HEK293 (cell line): ENCODE measurements around the gene FBXL7.

Experiments
- CTCF ChIA-PET: fragments of 350-600 bp; formaldehyde crosslinking; extraction: SDS; loops from one replicate; lab custom pipeline; 2021; ENCODE audit warnings: antibody characterized with exemption; lab: Yijun Ruan, JAX
- POLR2A ChIA-PET: fragments of 300-600 bp; formaldehyde crosslinking; extraction: SDS; loops from one replicate; lab custom pipeline; 2020; ENCODE audit warnings: antibody characterized with exemption, inconsistent platforms; lab: Yijun Ruan, JAX
- H3K27ac ChIP-seq: fragments of 200-500 bp; sonication (Bioruptor generic); 2 replicates; pipeline ENCODE4 v1.5.1; 2014; ENCODE audit warnings: low read depth, low read length, control low read depth, inconsistent platforms; ENCODE audit errors: extremely low read depth
- H3K36me3 ChIP-seq, 2 experiments: fragments of 200-500 bp in 1 of 2; sonication (Bioruptor generic) in 1 of 2; 1 replicate in 1 of 2; 2 replicates in 1 of 2; pipeline ENCODE4 v1.5.1; 2014 to 2017; ENCODE audit warnings: inconsistent platforms in 2 of 2, low read length in 2 of 2; ENCODE audit not compliant: control insufficient read depth in 2 of 2, insufficient read depth in 1 of 2
- H3K4me1 ChIP-seq: fragments of 200-500 bp; sonication (Bioruptor generic); 2 replicates; pipeline ENCODE4 v1.5.1; 2014; ENCODE audit warnings: mild to moderate bottlenecking, low read length, inconsistent platforms; ENCODE audit not compliant: control insufficient read depth, insufficient read depth
- H3K4me3 ChIP-seq: 2 replicates; pipeline ENCODE4 v1.5.1; 2011; ENCODE audit warnings: low read depth, mild to moderate bottlenecking, control low read depth, low read length, moderate library complexity
- H3K9me3 ChIP-seq: fragments of 200-500 bp; sonication (Bioruptor generic); 2 replicates; pipeline ENCODE4 v1.5.1; 2014; ENCODE audit warnings: low read depth, low read length, inconsistent platforms; ENCODE audit not compliant: control insufficient read depth, insufficient read depth
- REPIN1 ChIP-seq: fragments of 450-650 bp; formaldehyde crosslinking; IDR thresholded peaks from 2 replicates; pipeline ENCODE4 v1.5.1; 2017; ENCODE audit warnings: missing biosample characterization, missing genetic modification characterization, low read depth
- ZBTB17 ChIP-seq: fragments of 450-650 bp; formaldehyde crosslinking; IDR thresholded peaks from 2 replicates; pipeline ENCODE4 v1.5.1; 2016; ENCODE audit warnings: missing biosample characterization, missing genetic modification characterization
- ZBTB7A ChIP-seq: fragments of 450-650 bp; formaldehyde crosslinking; IDR thresholded peaks from 2 replicates; pipeline ENCODE4 v1.5.1; 2016; ENCODE audit warnings: low read depth, missing biosample characterization, missing genetic modification characterization
- ZBTB8A ChIP-seq: fragments of 450-650 bp; formaldehyde crosslinking; IDR thresholded peaks from 2 replicates; pipeline ENCODE4 v1.5.1; 2016; ENCODE audit warnings: missing biosample characterization, missing genetic modification characterization
- ZFHX2 ChIP-seq: fragments of 450-650 bp; formaldehyde crosslinking; conservative IDR thresholded peaks from 2 replicates; pipeline ENCODE4 v1.5.1; 2016; ENCODE audit warnings: missing biosample characterization, missing genetic modification characterization
- ZNF24 ChIP-seq: fragments of 450-650 bp; formaldehyde crosslinking; IDR thresholded peaks from 2 replicates; pipeline ENCODE4 v1.5.1; 2016; ENCODE audit warnings: missing biosample characterization, missing genetic modification characterization
- ZNF324 ChIP-seq: fragments of 450-650 bp; formaldehyde crosslinking; IDR thresholded peaks from 2 replicates; pipeline ENCODE4 v1.5.1; 2016; ENCODE audit warnings: missing biosample characterization, missing genetic modification characterization
- ZNF335 ChIP-seq: fragments of 450-650 bp; formaldehyde crosslinking; conservative IDR thresholded peaks from 2 replicates; pipeline ENCODE4 v1.5.1; 2016; ENCODE audit warnings: missing biosample characterization, missing genetic modification characterization
- ZNF350 ChIP-seq: fragments of 450-650 bp; formaldehyde crosslinking; IDR thresholded peaks from 2 replicates; pipeline ENCODE4 v1.5.0; 2017; ENCODE audit warnings: missing biosample characterization, mild to moderate bottlenecking, missing genetic modification characterization
- ZNF391 ChIP-seq: fragments of 450-650 bp; formaldehyde crosslinking; IDR thresholded peaks from 2 replicates; pipeline ENCODE4 v1.5.1; 2016; ENCODE audit warnings: low read depth, missing biosample characterization, missing genetic modification characterization, borderline replicate concordance
- ZNF394 ChIP-seq: fragments of 450-650 bp; formaldehyde crosslinking; IDR thresholded peaks from 2 replicates; pipeline ENCODE4 v1.5.1; 2016; ENCODE audit warnings: missing biosample characterization, missing genetic modification characterization, mild to moderate bottlenecking, moderate library complexity, borderline replicate concordance
- ZNF626 ChIP-seq: fragments of 450-650 bp; sonication (Bioruptor Pico); formaldehyde crosslinking; IDR thresholded peaks from 2 replicates; pipeline ENCODE4 v1.5.1; 2018; ENCODE audit warnings: missing biosample characterization, missing genetic modification characterization, inconsistent platforms
- ZNF654 ChIP-seq: fragments of 450-650 bp; formaldehyde crosslinking; IDR thresholded peaks from 2 replicates; pipeline ENCODE4 v1.5.1; 2016; ENCODE audit warnings: low read depth, missing biosample characterization, missing genetic modification characterization
- ZNF660 ChIP-seq: fragments of 450-650 bp; IDR thresholded peaks from 2 replicates; pipeline ENCODE4 v1.5.1; 2018; ENCODE audit warnings: missing biosample characterization, mild to moderate bottlenecking, missing genetic modification characterization
- ZNF76 ChIP-seq: fragments of 450-650 bp; formaldehyde crosslinking; IDR thresholded peaks from 2 replicates; pipeline ENCODE4; 2016; ENCODE audit warnings: low read depth, missing biosample characterization, missing genetic modification characterization, borderline replicate concordance
- ZNF830 ChIP-seq: fragments of 450-650 bp; IDR thresholded peaks from 2 replicates; pipeline ENCODE4 v1.5.0; 2018; ENCODE audit warnings: missing biosample characterization, missing genetic modification characterization, low read depth, mild to moderate bottlenecking, moderate library complexity
- TF ChIP-seq, protein P1 (sequence below): fragments of 450-650 bp; formaldehyde crosslinking; IDR thresholded peaks from 2 replicates; pipeline ENCODE4 v1.5.1; 2016; ENCODE audit warnings: missing biosample characterization, missing genetic modification characterization
- TF ChIP-seq, protein P2 (sequence below): fragments of 450-650 bp; formaldehyde crosslinking; IDR thresholded peaks from 2 replicates; pipeline ENCODE4 v1.5.0; 2017; ENCODE audit warnings: missing biosample characterization, missing genetic modification characterization, borderline replicate concordance
- TF ChIP-seq, protein P3 (sequence below): fragments of 450-650 bp; formaldehyde crosslinking; IDR thresholded peaks from 2 replicates; pipeline ENCODE4 v1.5.1; 2017; ENCODE audit warnings: missing biosample characterization, mild to moderate bottlenecking, missing genetic modification characterization, moderate library complexity

Gene FBXL7

DNA sequence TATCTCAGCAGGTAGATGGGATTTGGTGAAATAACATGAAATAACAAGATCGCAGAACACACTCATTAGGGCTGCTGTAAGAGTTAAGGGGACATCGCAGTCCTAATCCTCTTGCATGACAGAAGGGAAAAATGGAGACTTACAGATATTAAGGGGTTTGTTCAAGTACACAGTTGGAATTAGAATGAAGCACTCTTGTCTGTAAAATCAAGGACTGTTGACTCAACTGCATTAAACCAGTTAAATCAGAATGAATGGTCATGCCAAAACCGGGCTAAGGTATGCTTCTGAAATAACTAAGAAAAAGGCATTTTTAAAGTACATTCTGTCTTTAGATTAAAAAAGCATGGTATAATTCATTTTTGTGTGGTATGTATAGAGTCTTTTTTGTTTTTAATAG lies 95.9 kb downstream of the FBXL7 start:
- no peak overlapping the region for H3K27ac ChIP-seq
- POLR2A ChIA-PET, result no interaction called here

DNA sequence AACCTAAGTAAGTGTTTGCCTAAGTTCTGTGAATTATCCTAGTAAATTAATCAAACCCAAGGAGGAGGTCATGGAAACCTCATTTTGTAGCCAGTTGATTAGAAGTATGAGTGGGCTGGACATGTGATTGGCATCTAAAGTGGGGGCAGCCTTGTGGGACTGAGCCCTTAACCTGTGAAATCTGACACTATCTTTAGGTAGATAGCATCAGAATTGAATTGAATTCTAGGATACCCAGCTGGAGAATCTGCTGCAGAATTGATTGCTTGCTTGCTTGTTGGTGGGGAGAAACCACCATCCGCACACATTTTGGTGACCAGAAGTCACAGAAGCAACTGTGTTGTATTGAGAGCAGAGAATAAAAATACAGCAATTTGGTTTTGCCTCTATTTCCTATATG lies 97.0 kb downstream of the FBXL7 start:
- H3K9me3 ChIP-seq, result no peaks in the 10 kb centered on the region
- H3K4me3 ChIP-seq, result no peak overlapping the region
- no peak overlapping the region for H3K27ac ChIP-seq
- no peaks in the 10 kb centered on the region for H3K4me1 ChIP-seq
- POLR2A ChIA-PET, result no interaction called here
- TF ChIP-seq ZBTB8A (no peak), ZNF394 (tag by site-specific recombination) (no peak), ZNF660 (tag by site-specific recombination) (no peak), ZNF654 (tag by site-specific recombination) (no peak), ZNF391 (tag by site-specific recombination) (no peak), ZNF626 (no peak), ZBTB7A (tag by site-specific recombination) (no peak), ZNF335 (tag by site-specific recombination) (no peak), ZBTB17 (tag by site-specific recombination) (no peak), ZNF830 (no peak), REPIN1 (tag by site-specific recombination) (no peak), ZNF350 (no peak), ZNF24 (no peak)
- TF ChIP-seq, protein P1, sequence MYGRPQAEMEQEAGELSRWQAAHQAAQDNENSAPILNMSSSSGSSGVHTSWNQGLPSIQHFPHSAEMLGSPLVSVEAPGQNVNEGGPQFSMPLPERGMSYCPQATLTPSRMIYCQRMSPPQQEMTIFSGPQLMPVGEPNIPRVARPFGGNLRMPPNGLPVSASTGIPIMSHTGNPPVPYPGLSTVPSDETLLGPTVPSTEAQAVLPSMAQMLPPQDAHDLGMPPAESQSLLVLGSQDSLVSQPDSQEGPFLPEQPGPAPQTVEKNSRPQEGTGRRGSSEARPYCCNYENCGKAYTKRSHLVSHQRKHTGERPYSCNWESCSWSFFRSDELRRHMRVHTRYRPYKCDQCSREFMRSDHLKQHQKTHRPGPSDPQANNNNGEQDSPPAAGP (tag by site-specific recombination), result no peak
- TF ChIP-seq, protein P2, sequence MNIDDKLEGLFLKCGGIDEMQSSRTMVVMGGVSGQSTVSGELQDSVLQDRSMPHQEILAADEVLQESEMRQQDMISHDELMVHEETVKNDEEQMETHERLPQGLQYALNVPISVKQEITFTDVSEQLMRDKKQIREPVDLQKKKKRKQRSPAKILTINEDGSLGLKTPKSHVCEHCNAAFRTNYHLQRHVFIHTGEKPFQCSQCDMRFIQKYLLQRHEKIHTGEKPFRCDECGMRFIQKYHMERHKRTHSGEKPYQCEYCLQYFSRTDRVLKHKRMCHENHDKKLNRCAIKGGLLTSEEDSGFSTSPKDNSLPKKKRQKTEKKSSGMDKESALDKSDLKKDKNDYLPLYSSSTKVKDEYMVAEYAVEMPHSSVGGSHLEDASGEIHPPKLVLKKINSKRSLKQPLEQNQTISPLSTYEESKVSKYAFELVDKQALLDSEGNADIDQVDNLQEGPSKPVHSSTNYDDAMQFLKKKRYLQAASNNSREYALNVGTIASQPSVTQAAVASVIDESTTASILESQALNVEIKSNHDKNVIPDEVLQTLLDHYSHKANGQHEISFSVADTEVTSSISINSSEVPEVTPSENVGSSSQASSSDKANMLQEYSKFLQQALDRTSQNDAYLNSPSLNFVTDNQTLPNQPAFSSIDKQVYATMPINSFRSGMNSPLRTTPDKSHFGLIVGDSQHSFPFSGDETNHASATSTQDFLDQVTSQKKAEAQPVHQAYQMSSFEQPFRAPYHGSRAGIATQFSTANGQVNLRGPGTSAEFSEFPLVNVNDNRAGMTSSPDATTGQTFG (tag by site-specific recombination), result no peak
- TF ChIP-seq, all 188 proteins: peak for 0
- H3K36me3 ChIP-seq, result no peaks in the 10 kb centered on the region
- CTCF ChIA-PET, result interaction anchor here (0.6 to 1.5 kb wide), 3 partner anchors 86 to 1534 kb away, joined by 3 to 4 read pairs (median 3); no protein-coding TSS in a partner anchor

More for the DNA sequence above, 95.9 kb downstream of the FBXL7 start:
- H3K4me3 ChIP-seq, result no peak overlapping the region
- CTCF ChIA-PET, result no interaction called here
- no peaks in the 10 kb centered on the region for H3K9me3 ChIP-seq
- no peaks in the 10 kb centered on the region for H3K36me3 ChIP-seq
- no peak for TF ChIP-seq ZNF76 (tag by site-specific recombination)
- TF ChIP-seq, protein P3, sequence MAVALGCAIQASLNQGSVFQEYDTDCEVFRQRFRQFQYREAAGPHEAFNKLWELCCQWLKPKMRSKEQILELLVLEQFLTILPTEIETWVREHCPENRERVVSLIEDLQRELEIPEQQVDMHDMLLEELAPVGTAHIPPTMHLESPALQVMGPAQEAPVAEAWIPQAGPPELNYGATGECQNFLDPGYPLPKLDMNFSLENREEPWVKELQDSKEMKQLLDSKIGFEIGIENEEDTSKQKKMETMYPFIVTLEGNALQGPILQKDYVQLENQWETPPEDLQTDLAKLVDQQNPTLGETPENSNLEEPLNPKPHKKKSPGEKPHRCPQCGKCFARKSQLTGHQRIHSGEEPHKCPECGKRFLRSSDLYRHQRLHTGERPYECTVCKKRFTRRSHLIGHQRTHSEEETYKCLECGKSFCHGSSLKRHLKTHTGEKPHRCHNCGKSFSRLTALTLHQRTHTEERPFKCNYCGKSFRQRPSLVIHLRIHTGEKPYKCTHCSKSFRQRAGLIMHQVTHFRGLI (tag by site-specific recombination), result no peak
- no peak for TF ChIP-seq ZNF324 (tag by site-specific recombination)
- no peak for TF ChIP-seq ZFHX2 (tag by site-specific recombination)
- TF ChIP-seq ZNF394 (tag by site-specific recombination), result no peak
- H3K4me1 ChIP-seq, result no peaks in the 10 kb centered on the region
